Aorta (tissue), 5 donors: ENCODE results near the gene NASP. TPM values are rescaled to one million over a fixed set of nuclear protein-coding genes. Genes with fewer than 3 reads are reported as not detected.

Experiments
- ATAC-seq: fragments of 200-7000 bp; cut with Tn5 transposase; one replicate; pipeline ENCODE4 v1.9.1; 2022; ENCODE audit warnings: moderate library complexity; ENCODE audit not compliant: low FRiP score
- DNase-seq, 2 donors: peaks; one replicate each; pipeline ENCODE4 v3.0.0-alpha.2; 2020
- H3K27ac ChIP-seq, 2 donors: one replicate each; pipeline ENCODE4 v1.5.1; 2013; ENCODE audit warnings: low read length in 2 of 2, mild to moderate bottlenecking in 2 of 2, moderate library complexity in 2 of 2, control low read depth in 1 of 2, inconsistent platforms in 1 of 2, low read depth in 1 of 2
- H3K27me3 ChIP-seq, 2 donors: one replicate each; pipeline ENCODE4 v1.6.1; 2013; ENCODE audit warnings: control low read depth in 1 of 2, low read length in 1 of 2, mild to moderate bottlenecking in 1 of 2, moderate library complexity in 1 of 2; ENCODE audit not compliant: insufficient read depth in 2 of 2, control insufficient read depth in 1 of 2
- H3K36me3 ChIP-seq, 2 donors: one replicate each; pipeline ENCODE4 v1.6.1; 2013; ENCODE audit warnings: control low read depth in 1 of 2, low read length in 1 of 2, mild to moderate bottlenecking in 1 of 2; ENCODE audit not compliant: insufficient read depth in 2 of 2, control insufficient read depth in 1 of 2
- H3K4me1 ChIP-seq, 2 donors: one replicate each; pipeline ENCODE4 v1.6.1; 2013; ENCODE audit warnings: low read length in 2 of 2, control low read depth in 1 of 2, mild to moderate bottlenecking in 1 of 2, moderate library complexity in 1 of 2; ENCODE audit not compliant: insufficient read depth in 2 of 2, control insufficient read depth in 1 of 2
- H3K4me3 ChIP-seq, 2 donors: one replicate each; pipeline ENCODE4 v1.5.1; 2013; ENCODE audit warnings: low read length in 2 of 2, control low read depth in 1 of 2, mild to moderate bottlenecking in 1 of 2
- H3K9me3 ChIP-seq: one replicate; pipeline ENCODE4 v1.6.1; 2013; ENCODE audit warnings: mild to moderate bottlenecking, low read length; ENCODE audit not compliant: control insufficient read depth
- WGBS, 2 donors: extraction: QIAGEN DNeasy Blood & Tissue Kit; methylation state at CpG; one replicate each; pipeline ENCODE4 v1.1.7; 2013; 5-methylcytosine and 5-hydroxymethylcytosine counted together
- intact Hi-C, 2 donors: fragments of 100-400 bp; cut with DNase I; formaldehyde crosslinking; loops; one replicate each; pipeline versions ENCODE4 v1.14.2 to v1.15.0; 2022
- polyA plus RNA-seq, 2 donors: library from polyadenylated mRNA; stranded (reverse); fragments of 200-250 nt; gene quantifications; one replicate each; pipeline ENCODE4 v1.2.3, GENCODE V29; 2013
- total RNA-seq, 2 donors: library from RNA; stranded (reverse); fragmentation: NEBNext Ultra II Directional; extraction: Animal tissue kit (Norgen Biotek cat#: 25700); gene quantifications; one replicate each; pipeline ENCODE4 v1.2.1, GENCODE V29; 2021
- donor health status: healthy with polysubstance abuse.
- donor health status: Bipolar disorder and iron deficiency.
- donor health status: DM: no; HTN: no; CAD: no.
- donor health status: DM: no; HTN: no; CAD: no.
- donor health status: DM: yes; HTN: yes; CAD: no.

Gene NASP
- total and polyA plus RNA-seq, 4 donors, result 44.8 to 123 (median 61.2) TPM

GRCh38 chr1:45620588-45621500 lies 37.0 kb downstream of the NASP start:
- Histone ChIP-seq H3K27ac (no peak overlapping the region), H3K9me3 (no peaks in the 10 kb centered on the region), H3K36me3 (peaks cover 0 to 4% of the 10 kb centered on the region in 2 donors), H3K27me3 (no peaks in the 10 kb centered on the region), H3K4me3 (no peak overlapping the region), H3K4me1 (no peaks in the 10 kb centered on the region)
- intact Hi-C loops, result no loop called here
- 85 to 92% methylated on average over 17 of the region's 17 CpGs for WGBS, 2 donors
- ATAC-seq, result no peak
- no peak for DNase-seq

GRCh38 chr1:45621501-45621836 lies 37.6 kb downstream of the NASP start:
- 71 to 74% methylated on average over 3 of the region's 3 CpGs for WGBS, 2 donors
- peak; percentile 15 for ATAC-seq

GRCh38 chr1:45621895-45622523 lies 38.2 kb downstream of the NASP start:
- Histone ChIP-seq H3K27me3 (no peaks in the 10 kb centered on the region), H3K36me3 (no peaks in the 10 kb centered on the region), H3K9me3 (no peaks in the 10 kb centered on the region), H3K4me1 (no peaks in the 10 kb centered on the region), H3K27ac (no peak overlapping the region), H3K4me3 (no peak overlapping the region)
- ATAC-seq (peak; percentile 31), DNase-seq (no peak)
- WGBS, 2 donors, result 61 to 68% methylated on average over 18 of the region's 18 CpGs
- intact Hi-C loops, result no loop called here

More at GRCh38 chr1:45621501-45621836, 37.6 kb downstream of the NASP start:
- peak in 1 of 2 donors; percentile 59 for DNase-seq
- H3K9me3 ChIP-seq, result no peaks in the 10 kb centered on the region
- intact Hi-C loops, result no loop called here
- no peak overlapping the region for H3K27ac ChIP-seq
- peaks cover 0 to 2% of the 10 kb centered on the region in 2 donors for H3K36me3 ChIP-seq
- no peaks in the 10 kb centered on the region for H3K27me3 ChIP-seq
- H3K4me3 ChIP-seq, result no peak overlapping the region
- H3K4me1 ChIP-seq, result no peaks in the 10 kb centered on the region

GRCh38 chr1:45622524-45623394 lies 38.9 kb downstream of the NASP start:
- H3K4me3 ChIP-seq, result no peak overlapping the region
- H3K9me3 ChIP-seq, result no peaks in the 10 kb centered on the region
- peak overlapping the region in 1 of 2 donors; percentile 7 for H3K27ac ChIP-seq
- peak; percentile 56 to 77 for DNase-seq
- H3K4me1 ChIP-seq, result no peaks in the 10 kb centered on the region
- H3K27me3 ChIP-seq, result no peaks in the 10 kb centered on the region
- H3K36me3 ChIP-seq, result peaks cover 0 to under 1% of the 10 kb centered on the region in 2 donors
- 35 to 55% methylated on average over 78 of the region's 78 CpGs for WGBS, 2 donors
- peak; percentile 71 for ATAC-seq
- intact Hi-C loops, result no loop called here

- ATAC-seq (no peak), DNase-seq (no peak)
- H3K27ac ChIP-seq, result peak within 1 kb of the TSS in 1 of 2 donors; percentile 7
- WGBS, 2 donors, result 30 to 39% methylated on average over 4 of the region's 4 CpGs
- intact Hi-C loops, result no loop called here
- H3K4me3 ChIP-seq, result no peak within 1 kb of the TSS
- H3K9me3 ChIP-seq, result no peaks in the 10 kb centered on the region
- H3K36me3 ChIP-seq, result peaks cover 2 to 5% of the 10 kb centered on the region in 2 donors
- no peaks in the 10 kb centered on the region for H3K27me3 ChIP-seq
- H3K4me1 ChIP-seq, result no peaks in the 10 kb centered on the region
Observed at GRCh38 chr1:45623972-45624371, 40.1 kb downstream of the NASP start, which contains the start of gene CCDC17. Gene CCDC17 (minus strand): TSS chr1:45624054. CDS start chr1:45623909, 145 bp downstream.

GRCh38 chr1:45629035-45629434 lies 45.2 kb downstream of the NASP start:
- Histone ChIP-seq H3K4me3 (no peak overlapping the region), H3K9me3 (no peaks in the 10 kb centered on the region), H3K27me3 (no peaks in the 10 kb centered on the region), H3K36me3 (peaks cover 13 to 16% of the 10 kb centered on the region in 2 donors), H3K4me1 (no peaks in the 10 kb centered on the region), H3K27ac (no peak overlapping the region)
- intact Hi-C loops, result no loop called here
- ATAC-seq (no peak), DNase-seq (no peak)

GRCh38 chr1:45630429-45630828 lies 46.6 kb downstream of the NASP start:
- H3K36me3 ChIP-seq, result peaks cover 13 to 16% of the 10 kb centered on the region in 2 donors
- intact Hi-C loops, result no loop called here
- H3K4me1 ChIP-seq, result no peaks in the 10 kb centered on the region

GRCh38 chr1:45635211-45635610 lies 51.4 kb downstream of the NASP start:
- DNase-seq (no peak), ATAC-seq (no peak)
- Histone ChIP-seq H3K27ac (no peak overlapping the region), H3K4me1 (no peaks in the 10 kb centered on the region), H3K36me3 (peaks cover 8 to 10% of the 10 kb centered on the region in 2 donors), H3K4me3 (no peak overlapping the region), H3K9me3 (no peaks in the 10 kb centered on the region), H3K27me3 (no peaks in the 10 kb centered on the region)
- WGBS, 2 donors, result 60 to 63% methylated on average over 1 of the region's 1 CpG
- intact Hi-C loops, result no loop called here

More at GRCh38 chr1:45630429-45630828, 46.6 kb downstream of the NASP start:
- DNase-seq (no peak), ATAC-seq (no peak)
- Histone ChIP-seq H3K27me3 (no peaks in the 10 kb centered on the region), H3K4me3 (no peak overlapping the region), H3K27ac (no peak overlapping the region), H3K9me3 (no peaks in the 10 kb centered on the region)
- 82% methylated on average over 1 of the region's 1 CpG for WGBS, 2 donors
